Measurements from ENCODE around the gene WDFY4.
A peak's percentile ranks its signal among the peaks of the same experiment; 100 is the strongest.

The WDFY4 gene

GRCh38 chr10:48976196-48976595 lies 291.5 kb downstream of the WDFY4 start:
- intact Hi-C loops (cut with DNase I; ENCODE audit: low total_unique reads): no loop called here
- DNase-seq: peak in 1 of 2 donors; percentile 56
- TF ChIP-seq, protein P1, sequence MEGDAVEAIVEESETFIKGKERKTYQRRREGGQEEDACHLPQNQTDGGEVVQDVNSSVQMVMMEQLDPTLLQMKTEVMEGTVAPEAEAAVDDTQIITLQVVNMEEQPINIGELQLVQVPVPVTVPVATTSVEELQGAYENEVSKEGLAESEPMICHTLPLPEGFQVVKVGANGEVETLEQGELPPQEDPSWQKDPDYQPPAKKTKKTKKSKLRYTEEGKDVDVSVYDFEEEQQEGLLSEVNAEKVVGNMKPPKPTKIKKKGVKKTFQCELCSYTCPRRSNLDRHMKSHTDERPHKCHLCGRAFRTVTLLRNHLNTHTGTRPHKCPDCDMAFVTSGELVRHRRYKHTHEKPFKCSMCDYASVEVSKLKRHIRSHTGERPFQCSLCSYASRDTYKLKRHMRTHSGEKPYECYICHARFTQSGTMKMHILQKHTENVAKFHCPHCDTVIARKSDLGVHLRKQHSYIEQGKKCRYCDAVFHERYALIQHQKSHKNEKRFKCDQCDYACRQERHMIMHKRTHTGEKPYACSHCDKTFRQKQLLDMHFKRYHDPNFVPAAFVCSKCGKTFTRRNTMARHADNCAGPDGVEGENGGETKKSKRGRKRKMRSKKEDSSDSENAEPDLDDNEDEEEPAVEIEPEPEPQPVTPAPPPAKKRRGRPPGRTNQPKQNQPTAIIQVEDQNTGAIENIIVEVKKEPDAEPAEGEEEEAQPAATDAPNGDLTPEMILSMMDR (IDR thresholded peaks at IDR 0.05): peak; percentile 16 to 22
- no peaks in the 10 kb centered on the region for H3K36me3 ChIP-seq
- no peak overlapping the region for H3K4me3 ChIP-seq
- no peaks in the 10 kb centered on the region for H3K27me3 ChIP-seq
- peaks cover 0 to 3% (median 0%) of the 10 kb centered on the region in 3 donors for H3K9me3 ChIP-seq
- H3K4me1 ChIP-seq: no peaks in the 10 kb centered on the region
- no peak overlapping the region for H3K27ac ChIP-seq

DNA sequence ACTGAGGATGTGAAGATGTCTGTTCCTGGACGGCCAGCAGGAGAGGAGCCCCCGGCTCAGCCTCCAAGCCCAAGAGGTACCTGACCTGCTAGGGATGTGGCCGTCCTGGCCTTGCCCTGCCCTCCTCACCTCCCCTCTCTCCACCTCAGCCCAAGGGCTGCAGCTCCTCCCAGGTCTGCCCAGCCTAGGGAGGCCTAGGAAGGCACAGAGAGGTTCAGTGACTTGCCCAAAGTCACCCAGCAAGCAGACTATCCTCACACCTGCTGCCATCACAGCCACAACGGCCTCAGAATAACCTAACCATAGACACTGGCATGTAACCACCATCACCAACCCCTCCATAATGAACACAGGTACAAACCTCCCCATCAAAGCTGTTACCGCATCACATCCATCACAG lies 293.6 kb downstream of the WDFY4 start:
- no peaks in the 10 kb centered on the region for H3K36me3 ChIP-seq
- no peaks in the 10 kb centered on the region for H3K27me3 ChIP-seq
- no peaks in the 10 kb centered on the region for H3K4me1 ChIP-seq
- TF ChIP-seq, protein P1 (IDR thresholded peaks at IDR 0.05): no peak
- no peak overlapping the region for H3K4me3 ChIP-seq
- intact Hi-C loops (cut with DNase I; ENCODE audit: low total_unique reads): no loop called here
- no peak overlapping the region for H3K27ac ChIP-seq
- peak in 1 of 2 donors; percentile 48 for DNase-seq
- H3K9me3 ChIP-seq: no peaks in the 10 kb centered on the region

DNA sequence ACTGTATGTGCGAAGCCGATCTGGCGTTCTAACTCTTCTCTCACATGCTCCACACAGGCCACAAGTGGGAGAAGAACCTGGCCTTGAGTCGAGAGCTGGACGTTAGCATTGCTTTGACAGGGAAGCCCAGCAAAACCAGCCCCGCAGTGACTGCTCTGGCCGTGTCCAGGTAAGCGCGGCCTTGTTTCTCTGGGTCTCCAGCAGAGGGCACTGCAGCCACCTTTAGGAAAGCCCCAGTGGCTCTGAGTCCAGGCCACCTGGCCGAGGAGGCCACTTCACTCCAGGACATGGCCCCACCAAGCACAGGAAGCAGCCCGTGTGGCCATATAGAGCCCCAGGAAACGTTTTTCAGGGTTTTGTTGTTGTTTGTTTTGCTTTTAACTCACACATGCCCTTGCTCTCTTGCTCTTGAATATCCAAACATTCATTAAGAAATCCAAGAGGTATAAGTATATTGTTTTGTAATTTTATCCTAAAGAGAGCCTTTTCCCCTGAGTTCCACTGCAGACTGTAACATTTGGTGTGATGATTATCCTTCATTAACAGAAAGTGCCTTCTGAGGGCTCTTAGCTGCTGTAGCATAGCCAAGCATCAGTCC lies 296.7 kb downstream of the WDFY4 start:
- no peaks in the 10 kb centered on the region for H3K9me3 ChIP-seq
- TF ChIP-seq, protein P1 (IDR thresholded peaks at IDR 0.05): peak; percentile 78 to 83
- no peak overlapping the region for H3K4me3 ChIP-seq
- H3K27me3 ChIP-seq: no peaks in the 10 kb centered on the region
- no peak overlapping the region for H3K27ac ChIP-seq
- peak; percentile 46 to 74 for DNase-seq
- intact Hi-C loops (cut with DNase I; ENCODE audit: low total_unique reads): loop anchor here (2.0 to 10.0 kb wide), 3 partner anchors 183 to 533 kb away; no protein-coding TSS in a partner anchor
- no peaks in the 10 kb centered on the region for H3K36me3 ChIP-seq
- H3K4me1 ChIP-seq: no peaks in the 10 kb centered on the region

- Histone ChIP-seq H3K36me3 (no peaks in the 10 kb centered on the region), H3K4me3 (no peak overlapping the region), H3K4me1 (no peaks in the 10 kb centered on the region), H3K9me3 (no peaks in the 10 kb centered on the region), H3K27me3 (no peaks in the 10 kb centered on the region), H3K27ac (no peak overlapping the region)
- no peak for DNase-seq
- intact Hi-C loops (cut with DNase I; ENCODE audit: low total_unique reads): loop anchor here (10.0 kb wide), 2 partner anchors 328 to 532 kb away; no protein-coding TSS in a partner anchor
- TF ChIP-seq, protein P1 (IDR thresholded peaks at IDR 0.05): no peak
Observed at GRCh38 chr10:48982584-48982983, 297.9 kb downstream of the WDFY4 start.

GRCh38 chr10:48983648-48984351 lies 299.1 kb downstream of the WDFY4 start:
- DNase-seq: peak in 1 of 2 donors; percentile 40
- TF ChIP-seq, protein P1 (IDR thresholded peaks at IDR 0.05): no peak
- no peak overlapping the region for H3K4me3 ChIP-seq
- no peaks in the 10 kb centered on the region for H3K36me3 ChIP-seq
- no peaks in the 10 kb centered on the region for H3K9me3 ChIP-seq
- intact Hi-C loops (cut with DNase I; ENCODE audit: low total_unique reads): loop anchor here (10.0 kb wide), 2 partner anchors 329 to 531 kb away; no protein-coding TSS in a partner anchor
- no peaks in the 10 kb centered on the region for H3K4me1 ChIP-seq
- no peaks in the 10 kb centered on the region for H3K27me3 ChIP-seq
- no peak overlapping the region for H3K27ac ChIP-seq
